Suppressor macrophage treated with lipopolysaccharide for 4 hours (primary cell): ENCODE results near the gene TMEM213.
"Not testable (repeated sequence)": the region's sequence is repeated elsewhere in the genome, so short reads cannot be mapped to it uniquely, and the experiment has no call there.

ENCODE experiments used
- DNase-seq: peaks from one replicate; pipeline ENCODE4 v3.0.0-alpha.2; 2020

The TMEM213 gene, protein sequence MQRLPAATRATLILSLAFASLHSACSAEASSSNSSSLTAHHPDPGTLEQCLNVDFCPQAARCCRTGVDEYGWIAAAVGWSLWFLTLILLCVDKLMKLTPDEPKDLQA

DNA sequence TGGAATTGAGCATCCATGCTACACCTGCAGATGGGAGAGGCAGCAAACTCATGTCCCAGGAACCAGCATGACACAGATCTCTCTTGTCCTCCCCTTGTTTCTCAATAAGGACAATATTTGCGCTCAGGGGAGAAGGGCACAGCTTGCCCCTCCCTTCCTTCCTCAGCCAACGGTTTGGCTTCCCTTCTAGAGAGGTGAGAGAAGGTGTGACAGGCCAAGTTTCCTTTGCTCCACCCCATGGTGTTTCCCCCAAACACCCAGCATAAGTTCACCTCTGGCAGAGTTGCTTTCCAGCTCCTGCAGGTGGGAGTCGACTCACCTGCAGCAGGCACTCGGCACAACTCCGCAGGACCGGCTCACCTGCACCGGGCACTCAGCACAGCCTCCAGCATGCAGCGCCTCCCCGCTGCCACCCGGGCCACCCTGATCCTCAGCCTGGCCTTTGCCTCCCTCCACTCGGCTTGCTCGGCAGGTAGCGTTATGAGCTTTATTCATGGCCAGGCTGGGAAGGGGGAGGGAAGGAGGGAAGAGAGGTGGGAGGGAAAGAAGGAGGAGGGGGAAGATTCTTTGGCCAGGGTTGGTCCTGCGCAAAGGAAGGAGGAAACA is at the start of gene TMEM213, which contains the start of gene ATP6V0A4:
TMEM213 (plus strand) TSS at position 280 of the 606 bp plus-strand sequence; CDS start at position 391, 111 bp downstream.
ATP6V0A4 (minus strand) TSS at position 482 of the 606 bp plus-strand sequence. CDS start 26,949 bp downstream, outside the sequence.
- DNase-seq, result no peak

DNA sequence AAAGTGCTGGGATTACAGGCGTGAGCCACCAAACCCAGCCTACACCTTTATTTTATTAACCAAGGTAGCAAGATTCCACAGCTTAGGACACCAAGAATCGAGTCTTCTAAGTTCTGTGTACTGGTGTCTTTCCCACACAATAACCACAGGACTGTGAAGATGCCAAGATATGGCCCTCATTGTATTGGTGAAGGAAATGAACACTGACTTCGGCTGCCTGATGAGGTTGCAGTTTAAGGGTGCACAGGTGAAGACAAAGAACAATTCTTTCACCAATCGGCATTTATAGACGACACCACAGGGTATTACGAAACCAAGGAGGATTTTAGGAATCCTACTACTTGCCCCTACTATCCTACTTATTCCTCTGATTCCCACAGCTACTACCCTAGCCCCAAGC is 49.1 kb upstream of the TMEM213 start:
- no peak for DNase-seq

DNA sequence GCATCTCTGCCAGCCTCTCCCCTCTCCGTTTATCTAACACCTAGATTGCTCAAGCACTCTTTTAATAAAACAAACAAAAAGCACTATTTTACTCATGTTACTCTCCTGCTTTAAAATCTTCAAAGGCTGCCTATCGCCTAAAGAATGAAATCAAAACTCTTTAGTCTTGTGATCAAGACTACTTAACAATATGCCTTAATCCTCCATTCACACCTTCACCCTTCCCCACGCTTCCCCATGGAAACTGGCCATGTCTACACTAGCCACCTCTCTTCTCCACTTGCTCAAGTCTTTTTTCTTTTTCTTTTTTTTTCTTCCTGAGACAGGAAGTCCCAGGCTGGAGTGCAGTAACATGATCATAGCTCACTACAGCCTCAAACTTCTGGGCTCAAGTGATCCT is 47.8 kb upstream of the TMEM213 start:
- no peak for DNase-seq

DNA sequence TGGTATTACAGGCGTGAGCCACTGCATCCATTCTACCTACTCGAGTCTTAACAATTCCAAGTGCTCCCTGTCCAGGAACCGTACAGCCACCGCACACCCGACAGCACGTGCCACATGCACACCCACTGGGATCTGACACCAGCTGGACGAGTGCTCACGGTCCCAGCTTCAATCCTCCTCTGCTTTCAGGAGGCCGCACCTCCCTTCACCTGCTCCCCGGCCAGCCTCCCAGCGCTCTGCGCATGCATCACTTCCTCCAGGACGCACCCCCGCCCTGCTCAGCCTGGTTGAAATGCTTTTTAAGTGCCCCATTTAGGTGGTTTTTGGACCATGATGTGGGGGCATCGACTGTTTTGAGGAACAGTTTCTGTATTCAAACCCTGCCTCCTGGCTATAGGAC is 47.3 kb upstream of the TMEM213 start:
- no peak for DNase-seq

DNA sequence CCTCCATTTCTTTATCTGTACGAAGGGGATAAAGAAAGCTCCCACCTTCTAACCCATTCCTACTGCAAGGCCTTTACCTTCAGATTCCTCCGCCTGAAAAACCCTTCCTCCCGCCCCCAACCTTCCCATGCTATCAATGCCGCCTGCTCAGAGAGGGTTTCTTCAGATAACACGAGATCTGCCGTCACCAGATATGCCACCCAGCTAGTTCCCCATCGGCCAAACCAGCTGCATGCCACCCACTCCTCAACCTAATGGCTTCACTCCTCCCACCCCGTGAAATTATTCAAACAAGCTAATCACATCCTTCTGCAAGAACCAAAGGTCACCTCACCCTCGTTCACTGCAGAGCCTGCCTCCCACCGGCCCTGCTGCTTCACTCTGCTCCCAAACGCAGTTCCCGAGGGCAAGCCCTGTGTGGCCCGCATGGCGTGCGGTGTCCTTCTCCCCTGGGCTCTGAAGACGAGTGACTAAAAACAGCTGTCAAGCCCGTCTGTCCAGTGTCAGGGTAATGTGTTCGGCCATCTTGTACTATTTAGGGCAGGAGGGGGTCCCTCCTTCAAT is 46.8 kb upstream of the TMEM213 start:
- no peak for DNase-seq

DNA sequence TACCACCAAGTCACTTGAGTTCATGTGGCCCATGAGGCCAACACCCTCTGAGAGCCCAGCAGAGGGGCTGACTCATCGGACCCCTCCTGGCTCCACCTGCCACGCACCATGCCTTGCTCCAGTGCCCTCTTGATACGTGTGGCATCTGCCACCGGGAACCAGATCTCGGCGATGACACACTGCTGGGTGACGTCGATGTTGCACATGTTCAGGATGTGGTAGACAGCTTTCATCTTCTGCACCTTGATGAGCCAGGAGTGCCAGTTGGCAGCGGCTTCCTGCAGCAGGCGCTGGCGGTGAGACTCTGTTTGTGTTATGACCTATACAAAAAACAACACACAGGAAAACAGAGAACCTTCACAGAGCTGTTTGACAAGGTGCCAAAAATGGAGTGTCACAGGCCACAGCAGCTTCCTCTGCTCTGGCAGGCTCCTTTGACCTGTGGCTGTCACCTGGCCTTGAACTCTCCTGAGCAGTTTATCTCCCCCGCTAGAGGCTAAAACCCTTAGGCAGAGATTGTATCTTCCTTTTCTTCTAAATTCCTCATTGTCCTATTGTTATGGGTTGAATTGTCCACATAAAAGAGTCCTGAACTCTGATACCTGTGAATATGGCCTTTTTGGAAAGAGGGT is 45.2 kb upstream of the TMEM213 start:
- no peak for DNase-seq

DNA sequence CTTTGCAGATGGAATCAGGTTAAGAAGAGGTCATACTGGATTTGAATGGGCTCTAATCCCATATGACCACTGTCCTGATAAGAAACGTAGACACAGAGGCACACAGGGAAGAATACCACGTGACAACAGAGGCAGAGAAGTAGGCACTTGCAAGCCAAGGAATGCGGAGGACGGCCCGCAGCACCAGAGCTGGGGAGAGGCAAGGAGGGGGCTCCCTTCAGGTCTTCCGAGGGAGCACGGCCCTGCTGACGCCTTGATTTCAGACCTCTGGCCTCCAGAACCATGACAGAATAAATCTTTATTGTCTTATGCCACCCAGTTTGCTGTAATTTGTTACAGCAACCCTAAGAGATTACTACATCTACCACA is 44.7 kb upstream of the TMEM213 start:
- DNase-seq, result no peak

DNA sequence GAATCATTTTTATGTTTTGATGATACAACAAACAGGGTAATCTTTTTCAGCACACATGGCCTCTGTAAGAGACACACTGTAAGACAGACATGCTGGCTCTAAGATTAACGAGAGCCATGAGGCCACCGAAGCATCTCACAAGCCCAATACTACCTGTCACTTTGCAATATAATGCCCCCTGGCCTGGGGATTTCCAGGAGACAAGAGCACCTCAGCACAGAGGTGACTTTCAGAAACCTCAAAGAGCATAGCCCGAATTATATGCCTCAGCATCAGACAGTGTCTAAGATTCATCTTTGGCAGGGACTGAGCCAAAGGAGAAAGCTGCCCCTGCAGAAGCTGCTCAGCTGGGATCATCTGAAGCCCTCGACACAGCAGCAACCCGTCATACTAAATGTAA is 44.2 kb upstream of the TMEM213 start:
- no peak for DNase-seq

DNA sequence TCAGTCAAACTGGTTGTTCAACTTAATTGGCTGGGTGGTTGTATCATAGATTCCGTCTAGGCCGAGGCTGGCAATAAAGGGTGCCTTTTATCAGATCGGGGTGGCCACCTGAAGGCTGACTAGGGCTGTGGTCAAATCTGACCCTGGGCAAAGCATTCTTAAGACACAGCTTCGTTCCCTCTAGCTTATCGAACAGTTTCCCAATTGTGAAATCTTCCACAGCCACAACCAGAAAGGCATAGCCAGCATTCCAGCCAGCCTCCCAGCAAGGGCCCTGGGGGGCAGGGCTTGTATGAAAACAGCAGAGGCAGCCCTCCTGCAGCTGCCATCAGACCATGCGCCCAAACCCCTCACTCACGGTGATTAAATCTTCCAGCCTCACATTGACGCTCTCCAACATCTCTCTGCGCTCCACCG is 42.5 kb upstream of the TMEM213 start:
- DNase-seq, result no peak

DNA sequence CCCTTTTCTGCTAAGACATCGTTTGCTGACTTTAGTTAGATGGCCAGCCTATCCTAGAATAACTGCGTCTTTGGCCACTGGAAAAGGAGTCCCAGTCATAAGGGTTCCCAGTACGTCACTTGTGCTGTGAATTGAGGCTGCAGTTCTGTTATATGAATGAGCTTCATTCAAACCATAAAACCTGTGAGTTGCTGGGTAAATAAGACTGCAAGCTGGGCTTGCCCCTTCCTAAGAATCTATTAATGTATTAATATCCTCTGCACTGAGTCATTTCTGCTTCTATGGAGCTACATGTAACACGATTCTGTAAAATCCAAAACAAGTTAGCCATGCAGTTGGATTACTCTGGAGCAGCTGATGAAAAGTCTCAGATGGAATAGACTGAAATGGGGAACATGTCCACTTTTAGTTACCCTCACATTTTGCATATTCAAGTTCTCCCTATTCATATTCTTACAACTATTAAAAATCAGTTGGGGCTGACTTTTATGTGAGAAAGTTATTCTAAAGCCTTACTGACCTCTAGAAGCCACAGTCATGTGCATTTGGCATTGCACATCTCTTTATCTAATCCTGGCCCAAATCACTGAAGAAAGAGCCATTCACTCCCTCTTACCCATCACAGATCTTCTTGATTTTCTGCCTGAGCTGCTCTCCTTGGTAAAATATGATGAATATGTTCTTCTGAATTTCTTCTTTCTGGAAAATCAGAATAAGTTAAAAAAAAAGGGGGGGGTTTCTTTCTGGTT is 41.8 kb upstream of the TMEM213 start:
- no peak for DNase-seq

DNA sequence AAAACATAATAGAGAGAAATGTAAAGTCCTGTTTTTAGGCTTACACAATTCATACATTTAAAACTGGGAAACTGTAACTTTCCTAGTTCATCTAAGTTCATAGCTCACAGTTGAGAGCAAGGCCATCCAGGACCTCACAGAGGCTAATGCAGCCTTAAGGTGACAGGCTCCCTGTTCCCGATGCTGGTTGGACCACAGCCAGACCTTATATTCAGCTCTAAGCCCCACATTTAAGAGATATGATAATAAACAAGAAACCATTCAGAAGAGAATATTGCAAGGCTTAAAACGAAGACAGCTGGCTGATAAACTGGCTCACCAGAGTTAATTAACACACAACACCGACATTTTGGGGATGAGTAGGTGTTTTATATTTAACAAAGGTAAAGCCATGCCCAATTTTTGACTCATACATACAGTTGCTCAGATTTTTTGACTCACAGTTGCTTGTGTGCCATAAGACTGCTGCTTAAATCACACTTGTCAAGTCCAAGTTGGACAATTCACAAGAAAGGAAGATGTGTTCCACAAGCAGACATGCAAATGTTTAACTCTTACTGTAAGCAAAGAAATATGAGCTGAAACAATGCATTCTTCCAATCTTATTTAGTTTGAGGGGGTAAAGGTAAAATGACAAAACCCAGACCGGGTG is 41.1 kb upstream of the TMEM213 start:
- DNase-seq, result no peak

DNA sequence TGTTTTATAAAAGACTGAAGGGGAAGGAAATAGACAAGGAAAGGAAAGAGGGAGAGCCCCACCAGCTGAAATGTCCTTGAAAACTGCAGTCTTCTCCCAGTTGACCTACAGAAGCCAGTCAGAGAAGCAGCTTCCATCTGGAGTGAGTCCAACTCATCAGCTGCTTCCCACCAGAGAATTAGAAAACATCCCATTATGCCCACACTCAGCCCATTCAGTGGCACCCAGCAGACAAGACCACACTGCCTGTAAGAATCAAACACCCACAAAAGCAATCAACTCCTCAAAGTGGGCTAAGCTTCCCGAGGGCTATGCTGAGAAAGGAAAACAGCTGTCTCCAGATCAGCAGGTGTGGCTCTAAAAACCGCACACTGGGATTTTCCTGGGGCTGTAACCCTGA is 29.6 kb upstream of the TMEM213 start:
- no peak for DNase-seq

DNA sequence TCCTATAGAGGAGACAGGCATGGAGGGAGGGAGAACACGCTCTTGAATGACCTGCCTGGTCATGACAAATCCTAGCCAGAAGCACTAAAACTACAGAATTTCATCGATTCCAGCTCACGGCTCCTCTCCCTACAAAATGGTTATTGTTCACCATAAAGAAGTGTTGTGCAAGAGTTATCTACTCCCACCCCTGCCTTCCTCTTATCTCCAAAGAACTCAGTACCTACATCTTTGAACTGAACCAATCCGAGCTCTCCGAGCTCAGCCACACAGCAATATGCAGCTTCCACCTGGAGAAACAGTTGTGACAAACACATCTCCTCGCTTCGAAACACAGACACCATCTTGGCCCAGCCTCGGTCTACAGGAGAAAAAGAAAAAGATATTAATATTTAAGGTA is 26.9 kb upstream of the TMEM213 start:
- DNase-seq, result no peak

DNA sequence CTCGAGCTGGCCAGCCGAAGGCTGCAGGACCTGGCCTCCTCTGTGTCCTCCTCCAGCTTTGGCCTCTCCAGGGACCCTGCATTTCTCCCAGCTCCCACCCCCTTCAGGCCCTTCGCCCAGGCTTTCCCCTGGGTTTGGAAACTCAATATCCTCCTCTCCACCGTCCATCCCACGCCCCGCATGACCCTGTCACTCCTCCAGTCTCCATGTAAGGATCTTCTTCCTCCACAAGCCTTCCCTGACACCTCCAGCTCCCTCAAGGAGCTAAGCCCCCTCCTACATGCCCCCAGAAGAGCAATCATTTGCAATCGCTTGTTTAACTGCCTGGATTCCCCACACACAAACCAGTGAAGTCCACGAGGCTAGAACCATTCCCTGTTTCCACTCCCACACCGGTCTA is 24.6 kb upstream of the TMEM213 start:
- no peak for DNase-seq

DNA sequence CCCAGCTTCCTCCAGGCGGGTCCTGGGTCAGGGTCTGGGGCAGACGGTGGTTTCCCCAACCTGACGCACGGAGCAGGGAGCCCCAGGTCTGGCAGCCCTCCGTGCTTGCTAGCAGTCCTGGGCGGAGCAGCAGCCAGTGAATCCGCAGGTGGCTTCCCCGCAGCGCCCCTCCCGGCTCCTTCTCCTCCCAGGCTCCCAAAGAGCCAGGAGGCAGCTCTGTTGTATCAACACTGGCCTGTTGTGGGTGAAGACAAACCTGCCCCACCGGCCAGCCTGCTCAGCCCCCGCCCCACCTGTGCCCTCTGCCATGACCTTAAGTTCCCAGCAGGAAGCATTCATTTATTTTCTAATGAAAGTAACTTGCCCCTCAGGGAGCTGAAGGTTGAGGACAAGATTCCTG is 24.0 kb upstream of the TMEM213 start:
- no peak for DNase-seq

DNA sequence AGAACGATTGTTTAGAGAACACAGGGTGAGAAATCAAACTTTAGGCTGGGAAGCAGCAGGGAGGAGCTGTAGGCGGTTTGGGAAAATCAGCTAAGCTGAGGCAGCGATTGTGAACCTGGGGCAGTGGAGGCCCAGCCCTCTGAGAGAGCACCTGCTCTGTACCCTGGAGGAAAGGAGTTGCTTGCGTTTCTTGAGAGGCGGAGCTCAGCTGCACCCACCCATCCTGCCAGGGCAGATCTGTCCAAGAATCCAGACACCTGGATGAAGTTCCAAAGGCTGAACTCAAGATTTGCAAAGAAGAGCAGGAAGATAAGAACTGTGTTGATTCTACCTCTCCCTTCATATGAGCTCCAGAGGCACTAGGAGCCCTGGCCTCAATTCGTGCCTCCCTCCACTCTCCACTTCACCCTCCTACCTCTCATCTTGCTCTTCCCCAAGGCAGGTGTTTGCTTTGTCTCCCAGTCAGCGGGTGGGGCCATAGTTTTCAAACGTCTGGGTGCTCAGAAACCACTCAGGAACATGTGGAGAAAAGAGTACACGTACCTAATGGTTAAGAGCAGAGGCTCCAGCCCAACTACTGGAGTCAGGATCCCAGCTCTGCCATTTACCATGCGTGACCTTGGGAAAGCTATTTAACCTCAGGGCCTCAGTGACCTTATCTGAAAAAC is 21.5 kb upstream of the TMEM213 start:
- no peak for DNase-seq

DNA sequence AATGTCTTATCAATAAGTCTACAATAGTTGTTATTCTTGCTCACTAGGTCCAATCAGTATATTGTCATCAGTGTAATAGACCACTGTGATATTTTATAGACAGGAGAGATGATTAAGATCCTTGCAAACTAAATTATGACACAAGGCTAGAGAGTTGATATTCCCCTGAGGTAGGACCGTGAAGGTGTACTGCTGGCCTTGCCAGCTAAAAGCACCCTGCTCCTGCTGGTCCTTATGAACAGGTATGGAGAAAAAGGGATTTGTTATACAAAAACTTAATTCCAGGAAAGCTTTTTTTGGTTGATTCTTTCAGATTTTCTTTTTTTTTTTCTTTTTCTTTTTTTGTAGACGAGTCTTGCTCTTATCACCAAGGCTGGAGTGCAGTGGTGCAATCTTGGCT is 16.8 kb upstream of the TMEM213 start:
- DNase-seq, result no peak

DNA sequence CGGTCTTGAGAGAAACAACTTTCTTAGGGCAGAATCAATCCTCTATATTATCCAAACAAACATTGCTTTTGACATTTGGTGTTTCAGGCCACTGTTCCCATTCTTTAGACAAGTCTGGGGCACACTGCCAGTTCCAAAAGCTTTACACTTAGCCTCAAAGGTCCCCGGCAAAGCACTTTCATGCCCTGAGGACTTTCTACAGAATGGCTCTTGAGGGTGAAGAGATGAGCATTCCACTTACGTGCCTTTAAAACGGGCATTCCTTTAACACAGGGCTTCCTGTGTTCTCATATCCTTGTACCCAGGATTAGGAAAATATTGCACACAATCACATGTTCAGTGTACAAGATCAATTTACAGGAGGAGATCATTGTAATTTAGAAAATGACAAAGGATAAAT is 13.1 kb upstream of the TMEM213 start:
- DNase-seq, result no peak

DNA sequence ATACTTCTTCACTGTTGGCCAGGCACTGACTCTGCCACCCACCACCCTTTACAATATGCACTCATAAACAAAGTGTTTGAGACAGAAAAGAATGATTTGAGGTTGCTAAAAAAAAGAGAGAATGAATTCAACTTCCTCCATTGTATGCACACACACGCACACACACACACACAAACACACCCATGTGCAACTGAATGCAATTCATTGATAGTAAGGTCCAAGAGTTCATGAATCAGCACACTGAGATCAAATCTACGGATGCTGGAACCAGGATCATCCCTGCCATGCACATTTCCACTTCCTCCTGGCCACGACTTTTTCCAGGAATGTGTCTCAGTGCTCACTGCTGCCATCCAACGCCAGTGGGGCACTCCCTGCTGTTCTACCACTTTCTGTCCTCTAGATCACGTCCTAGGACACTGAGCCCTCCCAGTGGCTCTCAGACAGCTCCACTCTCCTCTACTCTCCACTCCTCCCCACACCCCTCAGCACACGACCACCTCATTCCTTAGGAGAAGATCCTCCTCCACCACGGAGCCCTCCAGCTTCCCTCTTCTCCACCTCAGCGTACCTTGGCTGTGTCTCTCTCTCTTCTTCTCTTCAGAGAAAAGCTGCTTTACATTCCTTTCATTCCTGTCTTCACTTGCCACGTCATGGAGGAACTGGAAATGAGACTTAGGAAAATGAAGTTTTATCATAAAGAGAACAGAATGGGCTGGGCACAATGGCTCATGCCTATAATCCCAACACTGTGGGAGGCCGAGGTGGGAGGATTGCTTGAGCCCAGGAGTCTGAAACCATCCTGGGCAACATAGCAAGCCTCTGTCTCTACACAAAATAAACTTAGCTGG is 12.0 kb upstream of the TMEM213 start:
- DNase-seq, result no peak

DNA sequence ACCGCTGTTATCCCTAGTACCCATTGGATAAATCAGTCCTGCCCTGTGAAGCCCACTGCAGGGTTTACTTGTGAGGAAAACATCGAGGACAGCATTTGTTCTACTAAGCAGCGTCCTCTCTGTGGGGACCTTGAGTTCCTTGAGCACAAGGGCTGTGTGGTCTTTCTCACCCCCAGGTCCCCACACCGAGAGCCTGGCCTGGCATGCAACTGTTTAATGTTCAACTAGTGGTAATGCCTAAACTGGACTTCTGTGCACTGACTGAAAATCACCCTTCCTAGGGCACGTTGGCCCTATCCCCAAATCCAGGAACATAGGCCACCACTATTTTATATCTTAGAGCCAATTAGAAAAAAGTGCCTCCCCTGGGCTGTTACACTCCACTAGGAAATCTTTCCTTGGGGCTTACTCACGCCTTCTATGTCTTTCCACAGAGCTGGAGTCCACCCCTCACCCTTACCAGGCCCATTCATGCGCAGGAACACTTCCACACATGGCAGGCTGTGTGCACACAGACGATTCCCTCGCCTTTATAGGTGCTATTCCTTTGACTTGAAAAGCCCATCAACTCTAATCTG is 1.7 kb upstream of the TMEM213 start:
- DNase-seq, result no peak

DNA sequence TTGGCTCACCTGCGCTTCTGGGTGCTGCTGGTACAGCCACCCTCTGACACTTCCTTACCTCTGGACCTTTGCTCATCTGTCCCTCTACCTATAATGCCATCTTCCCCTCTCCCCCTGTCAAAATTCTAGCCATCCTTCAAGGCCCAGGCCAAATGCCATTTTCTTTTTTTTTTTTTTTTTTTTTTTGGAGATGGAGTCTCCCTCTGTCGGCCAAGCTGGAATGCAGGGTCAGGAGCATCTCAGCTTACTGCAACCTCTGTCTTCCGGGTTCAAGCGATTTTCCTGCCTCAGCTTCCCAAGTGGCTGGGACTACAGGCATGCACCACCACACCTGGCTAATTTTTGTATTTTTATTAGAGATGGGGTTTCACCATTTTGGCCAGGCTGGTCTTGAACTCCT is 748 bp upstream of the TMEM213 start:
- not testable (repeated sequence) for DNase-seq
